ENCODE data around the gene JUNB. TPM values are rescaled to one million over a fixed set of nuclear protein-coding genes. Genes with fewer than 3 reads are reported as not detected.

Gene JUNB
- total and polyA plus RNA-seq, 2 of the 13 experiments (the other 11 are each of a cell fraction or from before 2014, with no cell fraction given), result 7.7 to 8.2 TPM

GRCh38 chr19:12790628-12791344, 500 bp upstream of the JUNB start (continued):
- TF ChIP-seq ZSCAN5A (CRISPR knock-in tag; IDR thresholded peaks at IDR 0.05; ENCODE audit: borderline replicate concordance) (0 out of 2 replicates have a peak, but pooled peaks have one; percentile 41), ISL2 (CRISPR knock-in tag; IDR thresholded peaks at IDR 0.05) (no peak), SNRNP70 (IDR thresholded peaks at IDR 0.05; ENCODE audit: low read depth, low read length) (no peak), CAMTA2 (CRISPR knock-in tag; IDR thresholded peaks at IDR 0.05; ENCODE audit: borderline replicate concordance) (no peak), ZNF687 (CRISPR knock-in tag; IDR thresholded peaks at IDR 0.05) (no peak), FOXA3 (CRISPR knock-in tag; IDR thresholded peaks at IDR 0.05) (no peak), U2AF2 (IDR thresholded peaks at IDR 0.05; ENCODE audit: low read depth, low read length) (no peak), ARID2 (CRISPR knock-in tag; IDR thresholded peaks at IDR 0.05; ENCODE audit: borderline replicate concordance) (peak; percentile 60; the same call in 1 of the 2 replicates), ZSCAN20 (CRISPR knock-in tag; IDR thresholded peaks at IDR 0.05; ENCODE audit: borderline replicate concordance) (no peak), SNAPC2 (CRISPR knock-in tag; IDR thresholded peaks at IDR 0.05) (0 out of 2 replicates have a peak, but pooled peaks have one; percentile 64), ZNF777 (CRISPR knock-in tag; IDR thresholded peaks at IDR 0.05) (no peak), ZMYM3 (CRISPR knock-in tag; IDR thresholded peaks at IDR 0.05) (no peak), ZNF256 (CRISPR knock-in tag; conservative IDR thresholded peaks at IDR 0.05) (no peak), CSRNP2 (CRISPR knock-in tag; conservative IDR thresholded peaks at IDR 0.05; ENCODE audit: low read depth) (no peak), ADNP (CRISPR knock-in tag; IDR thresholded peaks at IDR 0.05) (no peak), HES4 (CRISPR knock-in tag; IDR thresholded peaks at IDR 0.05; ENCODE audit: borderline replicate concordance) (no peak), KDM5A (IDR thresholded peaks at IDR 0.05; ENCODE audit: borderline replicate concordance, low read length) (no peak), FOXK2 (IDR thresholded peaks at IDR 0.05) (peak; percentile 93), PHB2 (IDR thresholded peaks at IDR 0.05; ENCODE audit: partially characterized antibody) (no peak), ZNF598 (CRISPR knock-in tag; IDR thresholded peaks at IDR 0.05; ENCODE audit: borderline replicate concordance) (no peak), ZNF556 (CRISPR knock-in tag; IDR thresholded peaks at IDR 0.05; ENCODE audit: borderline replicate concordance) (0 out of 2 replicates have a peak, but pooled peaks have one; percentile 30), ZNF280B (CRISPR knock-in tag; IDR thresholded peaks at IDR 0.05; ENCODE audit: borderline replicate concordance) (no peak)

Data from HepG2 (cell line).